Measurements from ENCODE around the gene S100A14.

S100A14 gene

GRCh38 chr1:153612111-153612754 is 3.9 kb downstream of the S100A14 start:
- H3K4me3 ChIP-seq (ENCODE audit: low read length) = peak overlapping the region; percentile 95
- no peak for TF ChIP-seq CTCF (conservative IDR thresholded peaks at IDR 0.05; ENCODE audit: low read length)
- no peak for DNase-seq (ENCODE audit: low read depth)

- TF ChIP-seq CTCF (conservative IDR thresholded peaks at IDR 0.05; ENCODE audit: low read length) = no peak
- H3K4me3 ChIP-seq (ENCODE audit: low read length) = peak overlapping the region; percentile 95
- DNase-seq (ENCODE audit: low read depth) = no peak
These were observed 4.8 kb downstream of the S100A14 start for GRCh38 chr1:153611356-153611755.

GRCh38 chr1:153610811-153611301 is 5.3 kb downstream of the S100A14 start:
- DNase-seq (ENCODE audit: low read depth) = peak; percentile 48
- no peak for TF ChIP-seq CTCF (conservative IDR thresholded peaks at IDR 0.05; ENCODE audit: low read length)
- peak overlapping the region; percentile 95 for H3K4me3 ChIP-seq (ENCODE audit: low read length)

- H3K4me3 ChIP-seq (ENCODE audit: low read length) = peak overlapping the region; percentile 95
- DNase-seq (ENCODE audit: low read depth) = no peak
- TF ChIP-seq CTCF (conservative IDR thresholded peaks at IDR 0.05; ENCODE audit: low read length) = no peak
These were observed 5.8 kb downstream of the S100A14 start for GRCh38 chr1:153610334-153610733.

- no peak for DNase-seq (ENCODE audit: low read depth)
- peak overlapping the region; percentile 67 for H3K4me3 ChIP-seq (ENCODE audit: low read length)
- TF ChIP-seq CTCF (conservative IDR thresholded peaks at IDR 0.05; ENCODE audit: low read length) = no peak
These were observed 6.6 kb downstream of the S100A14 start for GRCh38 chr1:153609585-153609907.

GRCh38 chr1:153608742-153609584 is 7.2 kb downstream of the S100A14 start:
- TF ChIP-seq CTCF (conservative IDR thresholded peaks at IDR 0.05; ENCODE audit: low read length) = no peak
- peak; percentile 86 for DNase-seq (ENCODE audit: low read depth)
- peak overlapping the region; percentile 67 for H3K4me3 ChIP-seq (ENCODE audit: low read length)
